ENCODE measurements around the gene PFDN1.
A peak's percentile ranks its signal among the peaks of the same experiment; 100 is the strongest.

Gene PFDN1

DNA sequence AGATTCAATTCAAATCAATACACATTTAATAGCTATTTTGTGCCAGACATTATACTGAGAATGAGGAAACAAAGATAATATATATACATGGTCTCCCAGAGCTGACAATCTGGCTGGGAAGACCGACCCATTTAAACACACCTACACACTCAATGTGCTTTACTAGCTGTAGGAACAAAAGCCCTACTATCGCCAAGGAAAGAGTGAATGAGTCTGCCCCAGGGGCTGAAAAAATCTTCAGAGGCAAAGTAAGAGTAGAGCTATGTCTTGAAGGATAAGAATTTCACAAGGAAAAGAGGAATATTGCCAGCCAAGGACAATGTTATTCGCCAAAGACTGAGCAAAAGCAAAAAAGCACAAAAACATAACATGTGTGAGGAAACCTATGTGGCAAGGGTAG lies 6.6 kb downstream of the PFDN1 start:
- no peak for DNase-seq (ENCODE audit: low read depth)

DNA sequence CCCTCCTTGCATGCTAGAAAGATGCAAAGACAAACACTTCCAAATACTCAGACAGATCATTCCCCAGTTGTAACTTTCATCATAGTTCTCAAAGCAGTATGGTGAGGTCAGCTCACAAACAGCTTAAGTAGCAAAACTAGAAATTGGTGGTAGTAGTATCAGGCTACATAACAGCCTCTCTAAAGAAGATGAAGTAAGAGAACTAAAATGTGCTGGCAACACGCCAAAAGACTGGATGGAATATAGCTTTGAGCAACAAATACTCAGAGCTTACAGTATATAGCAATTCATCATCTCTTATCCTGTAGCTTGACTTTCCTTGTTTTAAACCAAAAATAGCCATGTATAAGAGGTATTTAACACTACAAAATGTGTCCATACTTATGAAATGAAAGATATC lies 7.5 kb downstream of the PFDN1 start:
- DNase-seq (ENCODE audit: low read depth): peak; percentile 4

DNA sequence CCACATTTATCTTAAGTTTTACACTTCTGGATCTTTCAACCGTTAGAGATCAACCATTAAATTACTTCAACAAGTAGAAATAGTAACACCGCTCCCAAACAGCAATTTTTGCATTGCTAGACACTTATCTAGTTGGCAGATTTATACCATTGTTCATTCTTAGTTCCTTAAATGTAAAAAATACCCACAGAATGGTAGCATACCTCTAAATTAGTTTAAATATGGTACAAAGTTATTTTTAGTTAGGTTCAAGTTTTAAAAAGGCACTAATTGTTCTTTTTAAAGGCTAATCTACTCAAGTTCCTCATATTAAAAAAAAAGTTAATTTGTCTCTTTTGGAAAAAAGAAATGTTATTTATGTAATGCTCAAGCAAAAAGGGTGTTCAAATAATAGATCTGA lies 8.1 kb downstream of the PFDN1 start:
- DNase-seq (ENCODE audit: low read depth): no peak

DNA sequence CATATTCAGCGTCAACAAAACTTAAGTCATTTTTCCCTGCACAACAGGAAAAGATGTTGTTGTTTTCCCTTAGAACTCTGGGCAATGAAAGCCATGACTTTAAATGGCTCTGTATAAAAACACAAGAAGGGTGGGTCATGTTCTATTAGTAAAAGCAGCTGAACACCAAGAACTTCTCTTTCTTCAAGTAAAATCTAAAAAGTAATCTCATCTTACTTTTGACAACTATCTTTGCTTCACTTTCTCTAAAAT lies 9.1 kb downstream of the PFDN1 start:
- DNase-seq (ENCODE audit: low read depth): no peak

DNA sequence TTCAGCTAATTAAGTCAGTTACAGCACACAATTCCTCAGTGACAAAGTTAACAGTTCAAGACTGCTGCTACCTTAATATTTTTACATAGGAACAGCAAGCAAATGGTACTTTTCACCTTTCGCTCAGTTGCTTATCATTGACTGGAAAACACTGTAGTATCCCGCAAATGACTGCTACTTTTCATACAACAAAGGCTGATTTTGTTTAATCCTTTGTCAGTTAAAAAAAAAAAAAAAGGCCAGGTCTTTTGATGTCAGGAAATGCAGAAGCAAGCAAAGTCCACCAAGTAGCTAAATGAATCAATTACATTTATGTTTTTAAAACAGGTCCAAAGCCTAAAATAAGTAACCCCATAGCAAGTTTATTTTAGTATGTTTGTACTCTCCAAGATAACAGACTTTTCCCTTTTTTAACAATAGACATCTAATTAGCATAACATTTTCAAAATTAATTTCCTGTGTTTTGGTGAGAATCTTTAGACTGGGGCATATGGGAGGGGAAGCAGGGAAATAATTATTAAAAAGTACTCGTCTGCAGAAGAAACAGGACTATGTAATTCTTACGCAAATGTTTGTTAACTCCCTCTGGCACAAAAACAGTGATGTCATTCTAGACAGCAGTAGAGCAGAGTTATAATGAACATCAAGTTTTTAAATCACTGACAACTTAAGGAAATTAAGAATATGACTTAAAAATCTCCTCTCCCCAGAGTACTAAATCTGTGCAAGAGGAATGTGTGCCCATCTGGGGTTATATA lies 9.6 kb downstream of the PFDN1 start:
- no peak for DNase-seq (ENCODE audit: low read depth)

- no peak for DNase-seq (ENCODE audit: low read depth)
Observed at GRCh38 chr5:140292212-140293036, 10.5 kb downstream of the PFDN1 start.

DNA sequence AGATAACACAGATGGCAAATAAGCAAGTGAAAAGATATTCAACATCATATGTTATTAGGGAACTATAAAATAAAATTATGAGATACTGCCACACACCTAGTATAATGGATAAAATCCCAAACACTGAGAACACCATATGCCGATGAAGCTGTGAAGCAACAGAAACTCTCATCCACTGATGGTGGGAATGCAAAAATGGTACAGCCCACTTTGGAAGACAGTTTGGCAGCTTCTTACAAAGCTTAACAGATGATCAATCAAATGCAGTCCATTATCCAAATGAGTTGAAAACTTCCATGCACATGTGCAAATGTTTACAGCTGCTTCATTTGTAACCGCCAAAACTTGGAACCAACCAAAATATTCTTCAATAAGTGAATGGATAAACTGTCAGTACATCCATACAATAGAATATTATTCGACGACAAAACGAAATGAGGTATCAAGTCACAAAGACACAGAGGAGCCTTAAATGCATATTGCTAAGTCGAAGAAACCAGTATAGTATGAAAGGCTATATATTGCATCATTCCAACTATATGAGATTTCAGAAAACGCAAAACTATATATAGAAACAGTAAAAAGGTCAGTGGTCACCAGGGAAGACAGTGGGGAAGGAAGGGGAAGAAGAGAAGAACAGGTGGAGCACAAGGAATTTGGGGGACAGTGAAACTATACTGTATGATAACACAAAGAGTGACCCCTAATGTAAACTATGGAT lies 14.9 kb downstream of the PFDN1 start:
- DNase-seq (ENCODE audit: low read depth): no peak

- no peak for DNase-seq (ENCODE audit: low read depth)
Observed at GRCh38 chr5:140286424-140286823, 16.5 kb downstream of the PFDN1 start.

- no peak for DNase-seq (ENCODE audit: low read depth)
Observed at GRCh38 chr5:140284013-140284412, 18.9 kb downstream of the PFDN1 start.

DNA sequence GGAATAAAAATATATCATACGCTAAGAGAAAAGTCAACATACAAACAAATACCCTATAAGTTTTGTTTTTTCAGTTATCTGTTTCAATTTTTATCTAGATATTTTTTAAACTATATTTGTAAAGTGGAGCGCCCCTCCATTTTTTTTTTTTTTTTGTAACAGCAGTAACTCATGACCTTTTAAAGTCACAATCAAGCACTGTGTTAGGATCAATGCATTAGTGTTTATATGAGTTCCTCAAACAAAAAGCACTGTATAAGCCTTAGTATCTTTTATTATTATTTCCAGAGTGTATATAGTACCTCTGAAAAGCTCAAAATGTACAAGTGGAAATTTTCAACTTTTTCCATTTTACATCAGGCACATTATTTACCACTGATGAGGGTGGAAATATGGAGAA lies 20.6 kb downstream of the PFDN1 start:
- DNase-seq (ENCODE audit: low read depth): no peak

DNA sequence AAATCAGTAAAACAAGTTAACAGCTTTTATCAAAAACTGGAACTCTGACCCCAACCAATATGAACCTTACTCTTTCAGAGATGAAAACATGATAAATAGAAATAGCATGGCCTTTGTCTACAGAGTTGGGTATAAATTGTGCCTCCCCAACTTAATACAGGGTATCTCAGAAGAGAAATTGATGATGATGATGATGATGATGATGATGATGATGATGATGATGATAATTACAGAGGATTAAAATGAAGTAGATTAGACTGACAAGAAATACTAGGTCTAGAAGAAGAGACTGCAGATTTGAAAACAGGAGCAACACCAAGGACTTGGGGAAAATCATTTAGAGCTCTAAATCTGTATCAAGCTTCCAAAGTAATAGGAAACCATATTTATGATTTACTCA lies 27.1 kb downstream of the PFDN1 start:
- no peak for DNase-seq (ENCODE audit: low read depth)

- DNase-seq (ENCODE audit: low read depth): no peak
Observed at GRCh38 chr5:140273401-140273877, 29.5 kb downstream of the PFDN1 start.

DNA sequence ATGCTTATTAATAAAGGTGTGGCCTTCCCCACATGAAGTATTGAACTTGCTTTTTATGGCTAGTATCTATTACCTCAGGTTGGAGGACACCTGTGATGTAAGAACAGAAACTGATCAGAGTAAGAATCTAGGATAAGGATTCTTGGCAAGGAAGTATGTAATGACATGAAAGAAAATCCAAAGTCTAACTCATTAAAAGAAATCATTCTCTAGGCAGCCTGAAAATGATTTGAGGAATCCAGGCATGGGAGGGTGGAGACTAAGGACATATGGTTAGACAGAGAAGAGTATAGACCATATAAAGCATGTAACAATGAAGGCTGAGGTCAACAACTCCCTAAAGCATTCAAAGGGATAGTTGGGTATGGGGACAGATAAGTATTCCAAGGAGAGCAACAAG lies 32.9 kb downstream of the PFDN1 start:
- DNase-seq (ENCODE audit: low read depth): no peak

- no peak for DNase-seq (ENCODE audit: low read depth)
Observed at GRCh38 chr5:140267559-140268018, 35.3 kb downstream of the PFDN1 start.

GRCh38 chr5:140267201-140267540 lies 35.7 kb downstream of the PFDN1 start:
- no peak for DNase-seq (ENCODE audit: low read depth)

GRCh38 chr5:140266471-140267200 lies 36.3 kb downstream of the PFDN1 start:
- no peak for DNase-seq (ENCODE audit: low read depth)

GRCh38 chr5:140265845-140266244 lies 37.1 kb downstream of the PFDN1 start:
- no peak for DNase-seq (ENCODE audit: low read depth)

- no peak for DNase-seq (ENCODE audit: low read depth)
Observed at GRCh38 chr5:140262839-140263238, 40.1 kb downstream of the PFDN1 start.

DNA sequence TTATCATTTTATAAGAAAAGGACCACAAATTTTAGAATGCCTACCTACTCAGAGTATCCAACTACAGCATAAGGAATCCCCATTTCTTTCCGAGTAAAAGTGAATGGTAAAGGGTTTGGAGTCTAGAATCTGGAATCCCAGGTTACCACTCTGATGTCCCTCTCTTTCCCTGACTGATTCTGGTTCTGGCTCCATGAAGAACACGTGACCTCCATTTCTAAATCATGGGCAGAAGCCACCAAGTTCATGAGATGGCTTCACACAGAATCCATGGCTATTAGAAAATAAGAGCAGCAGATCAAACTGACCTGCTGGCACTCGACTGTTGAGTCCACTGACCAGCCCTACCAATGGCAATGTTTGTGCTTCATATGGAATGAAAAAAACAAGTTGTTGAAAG lies 40.7 kb downstream of the PFDN1 start:
- no peak for DNase-seq (ENCODE audit: low read depth)

DNA sequence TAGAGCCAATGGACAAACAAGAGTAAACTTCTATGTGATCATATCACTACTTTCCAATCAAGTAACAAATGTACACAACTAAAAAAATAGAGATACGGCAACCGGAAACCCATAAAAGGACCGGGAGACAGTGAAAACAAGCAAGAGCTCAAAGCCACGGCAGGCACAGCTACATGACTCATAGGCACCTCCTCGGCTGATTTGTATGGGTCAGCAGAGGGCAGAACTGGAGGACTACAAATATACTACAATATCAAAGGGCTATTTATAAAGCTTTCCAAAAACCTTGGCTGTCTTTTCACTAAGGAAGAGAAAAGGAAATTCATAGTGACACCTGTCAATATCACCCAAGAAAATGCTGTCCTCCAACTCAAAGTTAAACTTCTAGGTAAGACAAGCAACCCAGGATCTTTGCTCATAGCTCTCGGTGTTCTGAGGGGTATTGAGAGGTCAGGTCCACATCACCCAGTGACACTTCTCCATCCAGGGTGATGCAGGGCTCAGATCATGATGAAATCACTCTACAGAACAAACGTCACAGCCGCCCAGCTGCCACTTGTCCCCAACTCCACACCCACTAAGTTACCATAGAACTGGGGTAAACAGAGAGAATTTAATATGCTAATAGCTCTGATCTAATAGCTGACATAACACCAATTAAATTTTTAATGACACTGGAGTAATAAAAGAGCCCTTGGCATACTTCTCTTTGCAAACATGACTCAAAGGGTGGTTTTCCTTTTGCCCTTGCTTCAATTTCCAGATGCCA lies 41.3 kb downstream of the PFDN1 start:
- DNase-seq (ENCODE audit: low read depth): no peak

DNA sequence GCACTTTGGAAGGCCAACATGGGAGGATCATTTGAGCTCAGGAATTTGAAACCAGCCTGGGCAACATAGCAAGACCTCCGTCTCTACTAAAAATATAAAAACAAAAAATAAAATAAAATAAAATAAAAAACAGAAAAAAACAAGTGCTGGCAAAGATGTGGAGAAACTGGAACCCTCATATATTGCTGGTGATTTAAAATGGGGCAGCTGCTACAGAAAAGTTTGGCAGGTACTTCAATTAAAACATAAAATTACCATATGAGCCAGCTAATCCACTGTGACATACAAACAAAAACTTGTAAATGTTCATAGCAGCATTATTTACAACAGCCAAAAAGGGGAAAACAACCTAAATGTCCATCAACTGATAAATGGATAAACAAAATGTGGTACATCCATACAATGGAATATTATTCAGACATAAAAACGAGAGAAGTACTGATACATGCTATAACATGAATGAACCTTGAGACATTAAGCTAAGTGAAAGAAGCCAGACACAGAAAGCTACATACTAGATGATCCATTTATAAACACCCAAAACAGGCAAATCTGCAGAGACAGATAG lies 42.7 kb downstream of the PFDN1 start:
- no peak for DNase-seq (ENCODE audit: low read depth)
